Right renal pelvis (tissue), 4 donors: ENCODE results near the gene COMMD10. TPM values are rescaled to one million over a fixed set of nuclear protein-coding genes. Genes with fewer than 3 reads are reported as not detected.

ENCODE experiments used
- DNase-seq, 4 donors: peaks; one replicate each; pipeline ENCODE4 v3.0.0-alpha.2; 2013; ENCODE audit warnings: low read depth in 4 of 4, low spot score in 3 of 4, missing footprints in 1 of 4
- polyA plus RNA-seq, 4 donors: library from polyadenylated mRNA; unstranded; fragments of 120-200 nt; gene quantifications; one replicate each; pipeline ENCODE4 v1.2.1, GENCODE V29; 2013; ENCODE audit not compliant: insufficient read length in 4 of 4

Gene COMMD10
- polyA plus RNA-seq, 4 donors, result 59.7 to 74.6 (median 68.1) TPM

DNA sequence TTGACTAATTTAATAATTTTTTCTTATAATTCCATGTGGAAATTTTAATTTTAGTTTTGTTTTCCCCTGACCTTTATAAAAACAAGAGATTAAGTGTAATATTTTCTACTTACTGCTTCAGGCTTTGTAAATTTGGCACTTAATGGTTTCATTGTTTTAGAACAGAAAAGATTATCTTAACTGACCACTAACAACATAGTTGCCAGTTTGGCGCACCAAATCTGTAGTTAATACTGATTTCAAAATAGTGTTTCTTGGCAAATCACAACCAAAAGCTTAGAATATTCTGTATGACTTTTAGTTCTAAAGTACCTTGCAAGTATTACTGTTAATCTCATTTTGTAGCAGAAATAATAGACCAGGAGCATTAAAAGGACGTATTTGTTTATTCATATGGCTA is 124.3 kb downstream of the COMMD10 start:
- no peak for DNase-seq

- no peak for DNase-seq
These were observed 127.4 kb downstream of the COMMD10 start for GRCh38 chr5:116212225-116212624.

GRCh38 chr5:116216246-116216645 is 131.4 kb downstream of the COMMD10 start:
- no peak for DNase-seq

DNA sequence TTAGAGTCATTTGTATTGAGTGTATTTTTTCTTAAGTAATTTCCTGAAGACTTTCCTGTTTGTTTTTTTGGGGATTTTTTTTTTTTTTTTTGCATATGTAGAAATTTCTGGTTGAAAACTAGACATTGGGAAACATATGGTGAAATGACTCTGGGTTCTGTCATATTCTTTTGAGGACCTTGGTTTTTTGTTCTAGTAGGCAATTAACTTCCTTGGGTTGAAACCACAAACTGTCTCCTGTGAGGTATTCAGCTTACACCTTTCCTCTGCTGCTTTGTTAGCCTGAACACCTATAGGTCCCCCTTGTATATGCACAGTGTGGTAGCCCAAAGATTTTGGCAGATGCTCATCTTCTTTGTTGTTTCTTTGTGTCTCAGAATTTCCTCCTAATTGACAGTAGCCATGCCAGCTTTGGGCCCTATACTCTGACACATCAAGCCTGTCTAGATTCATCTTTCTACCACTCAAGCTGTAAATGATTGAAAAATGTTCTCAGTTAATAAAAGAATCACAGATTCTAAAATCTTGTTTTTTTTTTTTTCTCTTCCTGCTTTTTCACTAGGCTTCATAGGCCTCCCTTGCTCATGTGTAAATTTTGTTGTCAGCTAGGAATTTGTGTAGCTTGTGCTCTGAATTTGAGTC is 140.6 kb downstream of the COMMD10 start:
- DNase-seq, result no peak

- no peak for DNase-seq
These were observed 144.4 kb downstream of the COMMD10 start for GRCh38 chr5:116229131-116229689.

- DNase-seq, result no peak
These were observed 146.5 kb downstream of the COMMD10 start for GRCh38 chr5:116231288-116231687.

GRCh38 chr5:116234681-116235080 is 149.9 kb downstream of the COMMD10 start:
- no peak for DNase-seq

GRCh38 chr5:116237917-116238500 is 153.2 kb downstream of the COMMD10 start:
- DNase-seq, result peak in 3 of 4 donors; percentile 35 to 43 (median 37)

- DNase-seq, result no peak
These were observed 157.5 kb downstream of the COMMD10 start for GRCh38 chr5:116242343-116242742.

DNA sequence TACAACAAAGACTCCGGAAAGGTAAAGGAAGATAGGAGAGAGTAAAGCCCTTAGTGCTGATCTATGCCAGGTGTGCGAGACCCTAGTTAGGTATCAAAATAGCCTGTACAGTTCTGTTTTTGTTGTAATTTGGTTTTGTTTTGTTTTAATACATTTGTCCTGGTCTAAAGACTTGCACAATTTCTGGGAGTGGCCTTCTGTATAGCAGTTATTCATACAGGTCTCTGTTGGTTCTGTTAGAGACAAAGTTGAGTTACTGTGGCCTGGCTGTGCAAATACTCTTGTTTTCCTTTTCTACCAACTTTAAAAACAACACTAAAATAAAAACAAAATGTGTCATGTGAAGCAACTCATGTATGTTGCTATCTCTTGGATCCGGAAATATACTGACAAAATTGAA is 163.6 kb downstream of the COMMD10 start:
- no peak for DNase-seq

GRCh38 chr5:116249648-116250047 is 164.8 kb downstream of the COMMD10 start:
- DNase-seq, result no peak

DNA sequence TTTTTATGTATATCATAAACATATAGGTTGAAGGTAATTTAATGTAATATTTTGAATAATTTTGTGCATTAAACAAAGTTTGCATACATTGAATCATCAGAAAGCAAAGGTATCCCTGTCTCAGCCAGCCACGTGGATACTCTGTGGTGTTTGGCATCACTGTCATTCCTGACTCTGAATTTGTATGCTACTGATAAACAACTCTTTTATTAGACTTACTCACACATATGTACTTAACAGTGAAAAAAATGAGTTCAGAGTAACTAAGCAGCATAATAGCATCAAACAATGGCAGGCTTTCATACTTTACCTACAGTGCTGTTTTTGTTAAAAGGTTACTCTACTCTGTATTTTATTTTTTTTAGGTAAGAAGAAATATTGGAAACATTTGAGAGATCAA is 171.9 kb downstream of the COMMD10 start:
- no peak for DNase-seq

DNA sequence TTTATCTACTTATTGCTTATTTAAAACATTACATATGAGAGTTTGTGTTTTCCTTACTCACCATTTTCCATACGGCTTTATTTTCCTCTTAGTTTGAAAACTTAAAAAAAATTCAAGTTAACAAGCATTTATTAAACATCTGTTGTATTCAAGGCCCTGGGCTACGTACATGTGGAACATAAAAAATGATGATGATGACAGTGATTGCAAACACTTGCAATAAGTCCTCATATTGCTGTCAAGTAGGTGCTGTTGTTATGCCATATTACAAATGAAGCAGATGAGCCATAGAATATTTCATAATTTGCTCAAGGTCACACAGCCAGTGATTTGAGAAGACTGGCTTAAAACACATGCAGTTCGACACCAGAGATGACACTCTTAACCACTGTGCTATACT is 180.6 kb downstream of the COMMD10 start:
- DNase-seq, result no peak

GRCh38 chr5:116271446-116272025 is 186.7 kb downstream of the COMMD10 start:
- no peak for DNase-seq

DNA sequence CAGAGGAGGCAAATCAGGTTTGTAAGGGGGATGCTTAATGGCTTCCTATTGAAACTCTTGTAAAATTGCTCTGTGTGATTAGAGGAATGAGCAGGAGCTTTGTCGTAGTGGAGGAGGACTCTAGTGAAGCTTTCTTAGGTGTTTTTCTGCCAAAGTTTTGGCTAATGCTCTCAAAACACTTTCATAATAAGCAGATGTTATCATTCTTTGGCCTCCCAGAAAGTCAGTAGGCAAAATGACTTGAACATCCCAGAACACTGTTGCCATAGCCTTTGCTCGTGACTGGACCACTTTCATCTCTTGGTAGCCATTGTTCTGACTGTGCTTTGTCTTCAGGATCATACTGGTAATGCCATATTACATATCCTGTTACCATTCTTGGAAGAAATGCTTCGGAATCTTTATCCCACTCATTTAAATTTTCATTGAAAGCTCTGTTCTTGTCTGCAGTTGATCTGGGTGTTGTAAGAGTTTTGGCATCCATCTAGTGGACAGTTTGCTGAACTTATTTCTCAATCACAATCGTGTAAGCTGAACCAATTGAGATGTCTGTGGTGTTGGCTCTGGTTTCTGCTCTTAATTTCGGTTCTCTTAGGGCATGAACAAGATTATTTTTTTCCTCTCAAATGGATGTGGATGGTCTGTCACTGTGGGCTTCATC is 187.6 kb downstream of the COMMD10 start:
- no peak for DNase-seq

DNA sequence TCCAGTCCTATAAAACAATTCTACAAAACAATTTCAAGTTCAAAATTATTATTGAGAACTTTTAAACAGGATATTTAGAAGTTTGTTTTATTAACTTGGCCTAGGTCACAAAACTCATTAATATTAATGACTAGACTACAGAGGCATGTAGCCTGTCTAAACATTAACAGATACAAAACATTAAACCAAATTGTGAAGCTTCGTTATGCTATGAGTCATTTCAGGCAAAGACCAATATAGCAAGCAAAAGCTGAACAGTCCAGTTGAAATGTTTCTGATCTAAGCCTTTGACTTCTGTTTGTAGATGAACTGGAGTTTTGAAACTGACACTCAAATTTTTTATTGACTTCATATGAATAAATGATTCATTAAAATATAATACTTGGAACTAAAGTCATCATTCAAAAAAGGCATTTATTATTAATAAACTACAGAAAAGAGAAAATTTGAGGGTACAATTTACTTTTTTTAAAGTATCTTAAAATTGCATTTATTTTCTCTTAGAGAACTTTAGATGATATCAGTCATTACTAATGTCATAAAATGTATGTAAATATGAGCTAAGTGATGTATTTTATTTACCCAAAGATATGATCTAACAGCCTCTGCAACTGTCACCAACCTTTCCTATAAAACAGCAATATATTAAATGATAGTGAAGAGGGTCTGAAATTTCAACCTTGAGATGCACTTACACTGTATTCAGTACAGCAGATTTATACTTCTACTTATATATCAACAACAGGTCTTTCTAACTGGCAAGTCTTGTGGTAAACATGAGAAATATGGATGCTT is 188.8 kb downstream of the COMMD10 start:
- DNase-seq, result peak in 2 of 4 donors; percentile 11 to 33

DNA sequence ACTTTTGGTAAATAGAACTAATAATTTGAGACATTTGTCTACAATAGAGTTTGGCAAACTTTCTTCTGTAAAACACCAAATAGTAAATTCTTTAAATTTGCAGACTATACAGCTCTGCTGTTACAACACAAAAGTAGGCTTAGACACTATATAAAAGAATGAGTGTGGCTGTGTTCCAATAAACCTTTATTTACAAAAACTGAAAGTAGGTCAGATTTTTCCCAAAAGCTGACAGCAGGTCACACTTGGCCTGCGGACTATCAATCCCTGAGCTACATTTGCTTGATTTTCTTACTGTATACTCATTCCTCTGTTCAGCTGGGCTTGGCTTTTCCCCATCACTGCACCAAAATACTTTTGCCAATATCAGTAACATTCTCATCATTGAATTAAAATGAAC is 189.4 kb downstream of the COMMD10 start:
- DNase-seq, result no peak

- no peak for DNase-seq
These were observed 190.5 kb downstream of the COMMD10 start for GRCh38 chr5:116275282-116275681.

DNA sequence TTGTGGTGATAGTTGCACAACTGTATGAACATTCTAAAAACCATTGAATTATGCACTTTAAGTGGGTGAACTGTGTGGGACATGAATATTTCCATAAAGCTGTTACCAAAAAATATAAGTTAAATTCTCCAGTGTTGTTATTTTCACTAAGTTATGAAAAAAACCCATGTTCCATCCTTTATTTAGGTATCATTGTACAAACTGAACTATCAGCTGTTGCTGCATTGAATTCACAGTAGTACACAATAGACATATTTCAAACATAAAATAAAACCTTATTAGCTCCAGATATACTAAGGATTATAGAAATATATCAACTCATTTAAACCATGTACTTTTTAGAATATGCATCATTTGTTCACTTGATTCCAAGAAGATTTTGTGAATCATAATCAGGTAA is 192.1 kb downstream of the COMMD10 start:
- DNase-seq, result no peak

- DNase-seq, result no peak
These were observed 195.5 kb downstream of the COMMD10 start for GRCh38 chr5:116280149-116280803.
